ENCODE data around the gene LRTM1.
A peak's percentile ranks its signal among the peaks of the same experiment; 100 is the strongest.

LRTM1 gene

GRCh38 chr3:54909191-54909590 is 18.7 kb downstream of the LRTM1 start:
- TF ChIP-seq CTCF (conservative IDR thresholded peaks at IDR 0.05; ENCODE audit: low read depth, low read length) = no peak
- peak; percentile 75 for DNase-seq (ENCODE audit: low read depth)
- no peak overlapping the region for H3K4me3 ChIP-seq (ENCODE audit: low read length)

DNA sequence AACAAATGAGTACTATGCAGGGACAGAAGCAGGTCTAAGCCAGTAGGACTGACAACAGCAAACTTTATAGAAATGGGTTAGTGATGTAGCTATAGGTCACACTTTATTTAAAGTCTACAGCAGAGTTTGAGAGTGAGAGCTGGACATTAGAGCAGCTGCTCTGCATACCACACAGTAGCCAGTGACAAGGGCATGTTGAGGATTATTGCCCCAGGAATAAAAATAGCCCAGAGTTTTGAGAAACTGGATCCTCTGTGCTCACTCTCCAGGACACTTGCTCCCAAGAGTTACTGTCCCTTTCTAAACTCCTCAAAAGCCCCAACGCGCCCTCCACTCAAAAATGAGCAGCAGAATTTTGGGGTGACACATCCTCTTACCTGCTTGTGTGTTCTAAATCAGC is 21.1 kb downstream of the LRTM1 start:
- TF ChIP-seq CTCF (conservative IDR thresholded peaks at IDR 0.05; ENCODE audit: low read depth, low read length) = no peak
- no peak for DNase-seq (ENCODE audit: low read depth)

GRCh38 chr3:54905920-54906319 is 21.9 kb downstream of the LRTM1 start:
- H3K4me3 ChIP-seq (ENCODE audit: low read length) = no peak overlapping the region
- TF ChIP-seq CTCF (conservative IDR thresholded peaks at IDR 0.05; ENCODE audit: low read depth, low read length) = no peak
- no peak for DNase-seq (ENCODE audit: low read depth)

More for the DNA sequence above, 21.1 kb downstream of the LRTM1 start:
- no peak overlapping the region for H3K4me3 ChIP-seq (ENCODE audit: low read length)

GRCh38 chr3:54905261-54905888 is 22.5 kb downstream of the LRTM1 start:
- DNase-seq (ENCODE audit: low read depth) = peak; percentile 46
- no peak overlapping the region for H3K4me3 ChIP-seq (ENCODE audit: low read length)
- TF ChIP-seq CTCF (conservative IDR thresholded peaks at IDR 0.05; ENCODE audit: low read depth, low read length) = peak; percentile 12

DNA sequence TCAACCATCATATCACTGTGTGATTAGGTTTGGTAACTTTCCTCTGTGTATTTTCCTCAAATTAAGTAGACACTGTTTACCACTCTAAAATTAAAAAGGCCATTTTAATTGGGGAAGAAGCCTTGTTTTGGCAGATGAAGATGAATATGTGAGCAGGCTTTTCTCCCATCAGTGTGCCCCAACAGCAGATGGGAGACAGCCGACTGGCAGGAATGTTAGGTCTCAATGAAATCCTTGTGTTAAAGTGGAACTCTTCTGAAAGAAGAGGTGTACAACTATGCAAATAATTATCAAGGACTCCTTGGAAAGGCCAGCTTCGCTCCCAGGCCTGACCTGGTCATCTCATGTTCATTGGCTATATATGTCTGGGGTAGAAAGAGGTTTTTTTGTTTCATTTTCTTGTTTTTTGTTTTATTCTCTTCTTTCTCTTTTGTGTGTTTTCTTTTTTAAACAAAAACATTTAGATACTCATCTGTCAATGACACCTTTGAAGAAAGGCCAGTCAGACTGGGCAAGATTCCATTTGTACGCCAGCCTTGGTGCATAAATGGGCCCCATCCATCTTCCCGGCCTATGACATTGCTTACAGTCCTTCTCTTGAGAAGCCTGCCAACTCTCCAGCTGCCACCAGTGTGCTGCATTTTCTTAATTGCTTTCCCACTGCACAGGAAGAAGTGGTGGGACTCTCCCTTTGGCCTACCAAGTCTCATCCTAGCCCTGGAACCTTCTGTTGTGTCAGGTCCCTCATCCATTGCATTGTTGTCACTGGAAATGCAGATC is 25.8 kb downstream of the LRTM1 start:
- H3K4me3 ChIP-seq (ENCODE audit: low read length) = no peak overlapping the region
- DNase-seq (ENCODE audit: low read depth) = no peak
- TF ChIP-seq CTCF (conservative IDR thresholded peaks at IDR 0.05; ENCODE audit: low read depth, low read length) = no peak

DNA sequence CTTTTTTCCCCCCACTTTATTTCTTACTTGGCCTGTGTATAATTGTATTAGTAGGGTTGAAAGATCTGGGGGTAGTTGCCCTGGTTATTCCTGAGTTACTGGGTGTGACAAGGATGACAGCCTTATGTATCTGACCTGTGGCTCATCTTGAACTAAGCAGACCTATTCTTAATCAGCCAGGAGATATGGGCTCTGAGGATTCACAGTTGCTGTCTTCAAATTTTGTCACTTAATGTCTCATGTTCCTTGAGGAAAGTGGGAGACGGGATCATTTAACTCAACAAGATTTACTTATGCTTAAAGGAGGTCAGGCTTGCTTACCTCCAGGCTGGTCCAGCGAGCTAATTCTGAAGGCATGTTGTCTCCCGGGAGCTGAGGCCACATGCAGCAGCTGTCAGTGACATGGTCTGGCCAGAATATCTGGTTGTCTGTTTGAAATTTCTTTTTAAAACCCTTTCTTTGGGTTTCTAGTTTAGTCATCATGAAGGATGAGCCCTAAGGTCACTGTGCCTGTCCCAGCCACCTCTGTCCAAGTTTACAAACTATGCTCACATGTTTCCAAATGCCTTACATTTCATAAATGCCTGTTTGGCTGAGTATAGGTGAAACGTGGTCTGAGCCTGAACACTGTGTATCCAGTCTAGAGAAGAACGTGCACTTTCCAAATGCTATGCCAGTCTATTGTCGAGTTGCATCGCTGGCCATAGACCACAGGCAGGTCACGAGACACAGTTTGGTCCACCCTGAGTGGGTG is 26.8 kb downstream of the LRTM1 start:
- no peak overlapping the region for H3K4me3 ChIP-seq (ENCODE audit: low read length)
- no peak for DNase-seq (ENCODE audit: low read depth)
- TF ChIP-seq CTCF (conservative IDR thresholded peaks at IDR 0.05; ENCODE audit: low read depth, low read length) = no peak
